Large intestine (tissue), 3 donors: ENCODE results near the gene EPHB2. TPM values are rescaled to one million over a fixed set of nuclear protein-coding genes. Genes with fewer than 3 reads are reported as not detected.
"Not testable (repeated sequence)": the region's sequence is repeated elsewhere in the genome, so short reads cannot be mapped to it uniquely, and the experiment has no call there.

ENCODE experiments used
- DNase-seq, 2 donors: peaks; one replicate each; pipeline versions ENCODE4 v3.0.0 to v3.0.0-alpha.2; 2013
- H3K27ac ChIP-seq: one replicate; pipeline ENCODE4 v1.5.1; 2013; ENCODE audit warnings: low read length
- H3K27me3 ChIP-seq: 2 replicates; pipeline ENCODE4 v1.6.1; 2013; ENCODE audit warnings: low read length; ENCODE audit not compliant: control insufficient read depth, insufficient read depth
- H3K36me3 ChIP-seq: 2 replicates; pipeline ENCODE4 v1.6.1; 2013; ENCODE audit warnings: low read length; ENCODE audit not compliant: control insufficient read depth, insufficient read depth
- H3K4me1 ChIP-seq: one replicate; pipeline ENCODE4 v1.6.1; 2013; ENCODE audit warnings: low read length; ENCODE audit not compliant: control insufficient read depth, insufficient read depth
- H3K4me3 ChIP-seq: one replicate; pipeline ENCODE4 v1.5.1; 2013; ENCODE audit warnings: low read length
- H3K9me3 ChIP-seq: one replicate; pipeline ENCODE4 v1.6.1; 2013; ENCODE audit warnings: mild to moderate bottlenecking, low read depth, low read length, moderate library complexity; ENCODE audit not compliant: control insufficient read depth
- WGBS: methylation state at CpG from one replicate; pipeline ENCODE4 v1.1.5; 2013; ENCODE audit warnings: low lambda C conversion rate; ENCODE audit not compliant: insufficient coverage; 5-methylcytosine and 5-hydroxymethylcytosine counted together
- polyA plus RNA-seq: library from polyadenylated mRNA; unstranded; fragments of 120-200 nt; gene quantifications from one replicate; pipeline ENCODE4 v1.2.1, GENCODE V29; 2013

Gene EPHB2
- polyA plus RNA-seq, 1 donor = 37.6 TPM

DNA sequence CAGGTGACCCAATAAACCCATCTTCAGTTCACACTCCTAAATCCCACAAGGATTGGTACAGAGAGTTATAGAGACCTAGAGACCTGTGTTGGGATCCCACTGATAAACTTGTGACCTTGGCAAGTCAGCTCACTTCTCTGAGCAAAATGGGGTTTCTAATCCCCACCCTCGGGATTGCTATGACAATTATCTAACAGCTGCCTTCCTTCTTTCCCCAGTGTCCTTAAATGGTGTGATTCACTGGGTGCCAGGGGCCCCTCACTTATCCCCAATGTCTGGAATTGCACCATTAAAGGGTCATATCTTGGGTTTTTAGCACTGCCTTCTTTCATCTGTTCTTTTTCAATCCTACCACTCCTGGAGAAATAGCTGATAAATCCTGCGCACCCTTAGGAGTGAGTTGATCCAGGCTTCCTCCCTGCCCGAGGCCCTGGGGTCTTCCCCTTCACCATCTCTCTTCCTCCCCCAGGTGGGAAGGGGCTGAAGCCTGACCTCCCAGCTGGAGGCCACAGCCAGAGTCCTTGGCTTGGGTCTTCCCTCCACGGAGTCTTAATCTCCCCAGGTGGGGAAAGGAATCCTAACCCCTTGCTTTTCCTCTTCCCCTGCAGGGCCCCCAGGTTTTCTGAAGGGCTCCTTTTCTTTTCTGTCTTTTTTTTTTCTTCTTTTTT is 222.3 kb downstream of the EPHB2 start:
- Histone ChIP-seq H3K27ac (no peak overlapping the region), H3K36me3 (no peaks in the 10 kb centered on the region), H3K27me3 (peaks cover 2% of the 10 kb centered on the region), H3K9me3 (no peaks in the 10 kb centered on the region), H3K4me1 (no peaks in the 10 kb centered on the region), H3K4me3 (no peak overlapping the region)
- DNase-seq = no peak
- 0% methylated on average over 1 of the region's 4 CpGs for WGBS

DNA sequence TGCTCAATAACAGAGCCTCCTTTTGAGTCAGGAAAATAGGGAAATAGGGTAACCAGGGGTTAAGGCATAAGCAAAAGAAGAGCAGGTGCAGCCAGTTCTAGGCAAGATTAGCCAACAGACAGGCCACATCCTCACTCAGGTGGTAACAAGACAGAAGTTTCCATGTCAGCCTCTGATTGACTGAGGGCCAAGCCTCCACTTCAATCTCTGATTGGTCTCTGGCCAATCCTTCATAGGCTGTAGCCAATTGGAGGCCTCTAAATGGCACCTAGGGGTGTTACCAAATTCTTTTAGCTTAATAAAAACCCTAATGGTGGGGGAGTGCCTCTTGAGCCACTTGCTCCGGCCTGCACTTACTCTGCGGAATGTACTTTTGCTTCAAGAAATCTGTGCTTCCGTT is 224.8 kb downstream of the EPHB2 start:
- Histone ChIP-seq H3K27ac (no peak overlapping the region), H3K4me1 (no peaks in the 10 kb centered on the region), H3K27me3 (no peaks in the 10 kb centered on the region), H3K9me3 (no peaks in the 10 kb centered on the region), H3K4me3 (no peak overlapping the region), H3K36me3 (no peaks in the 10 kb centered on the region)
- no peak for DNase-seq
- 100% methylated on average over 1 of the region's 3 CpGs for WGBS

DNA sequence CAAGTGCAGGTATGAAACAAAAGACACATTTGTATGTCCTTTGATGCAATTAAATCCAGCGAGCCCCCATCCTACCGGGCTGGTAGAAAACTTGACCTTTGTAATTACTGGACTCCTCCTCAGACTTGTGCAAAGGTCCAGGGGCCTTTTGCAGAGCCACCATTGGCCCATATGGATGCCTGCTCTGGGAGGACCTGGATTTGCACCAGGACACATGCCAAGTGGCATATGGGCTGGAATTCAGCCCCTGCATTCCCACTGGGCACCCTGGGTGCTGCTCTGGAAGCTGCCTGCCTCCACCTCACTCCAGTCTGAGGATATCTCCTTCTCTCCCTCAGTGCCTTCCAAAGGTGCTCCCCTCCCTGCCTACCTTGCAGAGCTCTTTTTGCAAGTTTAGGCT is 226.0 kb downstream of the EPHB2 start:
- Histone ChIP-seq H3K27ac (no peak overlapping the region), H3K36me3 (no peaks in the 10 kb centered on the region), H3K4me1 (no peaks in the 10 kb centered on the region), H3K4me3 (no peak overlapping the region), H3K27me3 (no peaks in the 10 kb centered on the region), H3K9me3 (no peaks in the 10 kb centered on the region)
- no CpG with 5 or more reads among the region's 2 CpGs for WGBS
- no peak for DNase-seq

DNA sequence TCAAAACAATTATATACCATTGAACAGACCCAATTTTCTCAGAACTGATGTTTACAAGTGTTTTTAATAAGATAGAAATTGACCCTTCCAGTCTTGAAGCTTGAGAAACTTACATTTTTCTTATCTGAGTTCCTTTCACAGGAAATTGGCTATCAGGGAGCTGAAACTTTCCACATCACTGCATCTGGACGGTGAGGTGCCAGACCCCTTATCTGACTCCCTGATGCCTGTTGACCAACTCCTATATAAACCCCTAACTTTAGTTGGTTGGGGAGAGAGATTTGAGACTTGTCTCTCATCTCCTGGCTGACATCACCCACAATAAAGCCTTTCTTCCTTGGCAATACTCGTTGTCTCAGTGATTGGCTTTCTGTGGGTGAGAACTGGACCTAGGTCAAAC is 230.6 kb downstream of the EPHB2 start:
- Histone ChIP-seq H3K27me3 (no peaks in the 10 kb centered on the region), H3K4me3 (no peak overlapping the region), H3K4me1 (no peaks in the 10 kb centered on the region), H3K36me3 (no peaks in the 10 kb centered on the region), H3K27ac (no peak overlapping the region), H3K9me3 (no peaks in the 10 kb centered on the region)
- no CpG with 5 or more reads among the region's 2 CpGs for WGBS
- no peak for DNase-seq

DNA sequence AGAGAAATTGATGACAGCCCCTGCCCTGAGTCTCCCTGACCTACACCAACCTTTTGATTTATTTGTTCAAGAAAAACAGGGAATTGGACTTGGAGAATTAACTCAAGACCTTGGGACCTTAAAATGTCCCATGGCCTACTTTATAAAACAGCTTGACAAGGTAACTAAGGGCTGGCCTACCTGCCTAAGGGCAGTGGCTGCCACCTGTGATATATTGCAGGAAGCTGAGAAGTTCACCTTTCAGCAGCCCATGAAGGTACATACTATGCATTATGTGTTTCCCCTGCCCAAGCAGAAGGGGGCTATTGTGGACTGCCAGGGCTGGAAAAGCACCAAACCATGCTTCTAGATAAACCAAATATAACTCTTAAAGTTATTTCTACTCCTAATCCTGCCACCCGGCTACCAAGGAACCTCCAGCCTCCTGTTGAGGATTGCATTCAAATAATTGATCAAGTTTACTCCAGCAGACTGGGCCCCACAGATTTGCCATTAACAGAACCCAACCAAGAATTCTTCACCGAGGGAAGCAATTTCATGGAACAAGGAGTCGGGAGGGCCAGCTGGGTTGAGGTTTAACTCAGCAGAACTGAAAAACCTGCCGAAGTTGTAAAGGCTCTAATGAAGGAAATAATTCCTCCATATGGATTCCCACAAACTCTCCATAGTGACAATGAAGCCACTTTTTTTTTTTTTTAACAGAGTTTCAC is 233.9 kb downstream of the EPHB2 start:
- no peaks in the 10 kb centered on the region for H3K4me1 ChIP-seq
- H3K27me3 ChIP-seq = peaks cover 2% of the 10 kb centered on the region
- no peak overlapping the region for H3K4me3 ChIP-seq
- DNase-seq = no peak
- H3K9me3 ChIP-seq = no peaks in the 10 kb centered on the region
- H3K27ac ChIP-seq = no peak overlapping the region
- whole genome bisulfite sequencing = no CpG with 5 or more reads among the region's 4 CpGs
- no peaks in the 10 kb centered on the region for H3K36me3 ChIP-seq

DNA sequence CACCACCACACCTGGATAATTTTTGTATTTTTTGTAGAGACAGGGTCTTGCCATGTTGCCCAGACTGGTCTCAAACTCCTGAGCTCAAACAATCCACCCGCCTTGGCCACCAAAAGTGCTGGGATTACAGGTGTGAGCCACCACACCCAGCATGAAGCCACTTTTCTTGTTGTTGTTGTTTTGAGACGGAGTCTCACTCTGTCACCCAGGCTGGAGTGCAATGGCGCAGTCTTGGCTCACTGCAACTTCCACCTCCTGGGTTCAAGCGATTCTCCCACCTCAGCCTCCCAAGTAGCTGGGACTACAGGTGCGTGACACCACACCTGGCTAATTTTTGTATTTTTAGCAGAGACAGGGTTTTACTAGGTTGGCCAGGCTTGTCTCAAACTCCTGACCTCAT is 234.5 kb downstream of the EPHB2 start:
- H3K4me1 ChIP-seq, H3K27me3 ChIP-seq, H3K4me3 ChIP-seq, H3K36me3 ChIP-seq, DNase-seq, H3K27ac ChIP-seq, H3K9me3 ChIP-seq: not testable (repeated sequence)
- no CpG with 5 or more reads among the region's 5 CpGs for WGBS

DNA sequence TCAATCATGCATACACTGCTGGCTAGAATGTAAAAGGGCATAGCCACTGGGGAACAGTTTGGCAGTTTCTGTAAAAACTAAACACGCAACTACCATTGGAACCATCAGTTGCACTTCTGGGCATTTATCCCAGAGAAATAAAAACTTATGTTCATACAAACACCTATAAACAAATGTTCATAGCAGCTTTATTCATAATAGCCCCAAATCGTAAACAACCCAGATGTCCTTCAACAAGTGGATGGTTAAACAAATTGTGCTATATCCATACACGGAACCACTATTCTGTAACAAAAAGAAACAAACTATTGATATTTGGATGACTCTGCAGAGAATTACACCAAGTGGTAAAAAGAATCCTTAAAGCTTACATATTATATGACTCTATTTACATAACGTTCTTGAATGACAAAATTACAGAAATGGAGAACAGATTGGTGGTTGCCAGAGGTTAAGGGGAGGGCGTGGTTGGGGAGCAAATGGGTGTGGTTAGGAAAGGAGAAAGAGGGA is 239.2 kb downstream of the EPHB2 start:
- Histone ChIP-seq H3K36me3 (no peaks in the 10 kb centered on the region), H3K4me3 (no peak overlapping the region), H3K4me1 (no peaks in the 10 kb centered on the region), H3K27ac (no peak overlapping the region), H3K9me3 (peaks cover 5% of the 10 kb centered on the region), H3K27me3 (peaks cover 31% of the 10 kb centered on the region)
- DNase-seq = no peak
- 60% methylated on average over 2 of the region's 5 CpGs for whole genome bisulfite sequencing

DNA sequence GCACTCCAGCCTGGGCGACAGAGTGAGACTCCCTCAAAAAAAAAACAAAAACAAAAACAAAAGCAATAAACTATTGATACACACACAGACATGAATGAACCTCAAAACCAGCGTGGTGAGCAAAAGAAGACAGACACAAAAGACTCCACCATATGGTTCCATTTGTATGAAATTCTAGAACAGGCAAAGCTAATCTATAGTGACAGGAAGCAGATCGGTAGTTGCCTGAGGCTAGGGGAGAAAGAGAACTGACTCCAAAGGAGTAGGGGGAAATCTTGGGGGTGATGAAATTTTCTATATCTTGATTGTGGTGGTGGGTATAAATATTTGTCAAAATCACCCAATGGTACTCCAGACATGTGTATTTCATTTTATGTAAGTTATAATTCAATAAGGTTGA is 241.2 kb downstream of the EPHB2 start:
- WGBS = 100% methylated on average over 1 of the region's 3 CpGs
- Histone ChIP-seq H3K4me1 (no peaks in the 10 kb centered on the region), H3K27me3 (peaks cover 44% of the 10 kb centered on the region), H3K36me3 (no peaks in the 10 kb centered on the region), H3K9me3 (peaks cover 5% of the 10 kb centered on the region), H3K4me3 (no peak overlapping the region), H3K27ac (no peak overlapping the region)
- DNase-seq = no peak

DNA sequence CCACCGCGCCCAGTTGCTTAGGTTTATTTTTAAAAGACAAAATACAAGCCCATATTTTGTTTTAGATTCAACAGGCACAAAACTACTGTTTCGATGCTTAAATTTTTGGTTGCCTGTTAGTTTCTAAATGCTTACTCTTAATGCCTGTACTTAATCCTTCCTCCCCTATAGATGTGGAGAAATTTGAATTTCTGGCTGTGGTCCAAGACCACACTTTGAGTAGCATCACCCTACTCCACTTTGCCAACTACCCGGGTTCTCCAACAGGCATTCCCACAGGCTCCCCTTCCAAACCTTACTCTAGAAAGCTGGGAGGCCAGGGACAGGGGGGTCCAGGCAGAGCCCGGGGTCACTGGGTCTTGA is 242.0 kb downstream of the EPHB2 start:
- Histone ChIP-seq H3K9me3 (peaks cover 5% of the 10 kb centered on the region), H3K4me3 (no peak overlapping the region), H3K4me1 (no peaks in the 10 kb centered on the region), H3K27ac (no peak overlapping the region), H3K36me3 (no peaks in the 10 kb centered on the region), H3K27me3 (peaks cover 44% of the 10 kb centered on the region)
- 92% methylated on average over 1 of the region's 5 CpGs for WGBS
- DNase-seq = no peak

DNA sequence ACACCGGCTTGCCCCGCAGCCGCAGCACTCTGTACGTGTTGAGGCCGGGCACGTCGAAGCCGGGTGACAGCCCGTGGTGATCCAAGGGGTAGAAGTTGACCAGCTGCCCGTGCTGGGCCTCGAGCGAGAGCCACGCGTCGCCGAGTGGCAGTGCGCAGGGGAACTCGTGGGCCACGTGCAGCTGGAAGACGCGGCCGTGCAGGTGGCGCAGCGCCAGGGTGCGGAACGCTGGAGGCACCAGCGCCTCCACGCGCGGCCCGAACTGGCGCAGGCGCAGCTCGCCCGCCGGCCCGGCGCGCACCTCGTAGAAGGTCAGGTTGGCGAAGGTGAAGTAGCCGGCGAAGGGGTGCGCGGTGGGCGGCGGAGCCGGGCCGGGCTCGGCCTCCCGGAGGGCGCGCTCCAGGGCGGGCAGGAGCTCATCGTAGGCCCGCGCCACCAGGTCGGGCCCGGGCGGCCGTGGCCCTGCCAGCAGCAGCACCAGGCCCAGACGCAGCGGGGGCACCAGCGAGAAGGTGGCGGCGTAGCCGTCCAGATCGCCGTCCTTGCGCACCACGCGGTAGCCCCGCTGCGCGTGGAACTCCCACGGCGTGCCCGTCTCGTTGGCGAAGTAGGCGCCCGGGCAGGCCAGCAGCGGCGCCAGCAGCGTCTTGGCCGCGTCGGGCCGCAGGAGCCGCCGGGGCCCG is 242.6 kb downstream of the EPHB2 start:
- peak in 1 of 2 donors; percentile 20 for DNase-seq
- no peak overlapping the region for H3K27ac ChIP-seq

More for the DNA sequence above, 242.6 kb downstream of the EPHB2 start:
- Histone ChIP-seq H3K27me3 (peaks cover 44% of the 10 kb centered on the region), H3K9me3 (peaks cover 5% of the 10 kb centered on the region), H3K36me3 (no peaks in the 10 kb centered on the region), H3K4me3 (no peak overlapping the region), H3K4me1 (no peaks in the 10 kb centered on the region)
- WGBS = no CpG with 5 or more reads among the region's 92 CpGs
